Activated CD8-positive, alpha-beta T cell treated with anti-CD3 and anti-CD28 coated beads for 36 hours (primary cell): ENCODE results near the gene PDE1C. TPM values are rescaled to one million over a fixed set of nuclear protein-coding genes. Genes with fewer than 3 reads are reported as not detected.

Experiments used
- ATAC-seq: fragments of 200-7000 bp; cut with Tn5 transposase; one replicate; pipeline ENCODE4 v1.10.0; 2021; ENCODE audit warnings: mild to moderate bottlenecking, moderate library complexity
- CTCF ChIA-PET: fragments of 350-600 bp; sonication (Branson Sonifier 250); formaldehyde crosslinking; loops from one replicate; lab custom pipeline; 2021; ENCODE audit warnings: antibody characterized with exemption; lab: Charles Lee
- POLR2A ChIA-PET: fragments of 350-600 bp; sonication (Branson Sonifier 250); formaldehyde crosslinking; loops from one replicate; lab custom pipeline; 2021; ENCODE audit warnings: antibody characterized with exemption; lab: Charles Lee
- DNase-seq: peaks from one replicate; pipeline ENCODE4 v3.0.0-alpha.2; 2020
- H3K27ac Mint-ChIP-seq: one replicate; pipeline ENCODE4 v1.8.0; 2021; ENCODE audit warnings: mild to moderate bottlenecking, mixed read lengths
- H3K27me3 Mint-ChIP-seq: one replicate; pipeline ENCODE4 v1.8.0; 2021; ENCODE audit warnings: mixed read lengths
- H3K36me3 Mint-ChIP-seq: one replicate; pipeline ENCODE4 v1.8.0; 2021; ENCODE audit warnings: low read depth, mixed read lengths
- H3K4me1 Mint-ChIP-seq: one replicate; pipeline ENCODE4 v1.8.0; 2021; ENCODE audit warnings: low read depth, mixed read lengths
- H3K4me3 Mint-ChIP-seq: one replicate; pipeline ENCODE4 v1.8.0; 2021; ENCODE audit warnings: mild to moderate bottlenecking, moderate library complexity, mixed read lengths
- H3K9me3 Mint-ChIP-seq: one replicate; pipeline ENCODE4 v1.8.0; 2021; ENCODE audit warnings: mixed read lengths
- intact Hi-C: fragments of 100-400 bp; cut with micrococcal nuclease; formaldehyde crosslinking; loops from one replicate; pipeline ENCODE4 v1.10.0; 2022
- total RNA-seq, 2 experiments: library from RNA; stranded (reverse); gene quantifications; one replicate each; pipeline ENCODE4 v1.2.3, GENCODE V29; 2021
- TF ChIP-seq, protein P1 (sequence below): fragments of 200-600 bp; IDR thresholded peaks from one replicate; pipeline ENCODE4 v1.8.0; 2022; ENCODE audit warnings: antibody characterized with exemption, mild to moderate bottlenecking

PDE1C gene
- total RNA-seq, 2 experiments from 2014 or later = not detected

- Mint-ChIP-seq H3K36me3 (no peaks in the 10 kb centered on the region), H3K27me3 (no peaks in the 10 kb centered on the region), H3K9me3 (peaks cover 3% of the 10 kb centered on the region), H3K4me3 (no peak overlapping the region), H3K27ac (no peak overlapping the region), H3K4me1 (no peaks in the 10 kb centered on the region)
- intact Hi-C loops = no loop called here
- DNase-seq (no peak), ATAC-seq (no peak)
- CTCF ChIA-PET = no interaction called here
- TF ChIP-seq, protein P1, sequence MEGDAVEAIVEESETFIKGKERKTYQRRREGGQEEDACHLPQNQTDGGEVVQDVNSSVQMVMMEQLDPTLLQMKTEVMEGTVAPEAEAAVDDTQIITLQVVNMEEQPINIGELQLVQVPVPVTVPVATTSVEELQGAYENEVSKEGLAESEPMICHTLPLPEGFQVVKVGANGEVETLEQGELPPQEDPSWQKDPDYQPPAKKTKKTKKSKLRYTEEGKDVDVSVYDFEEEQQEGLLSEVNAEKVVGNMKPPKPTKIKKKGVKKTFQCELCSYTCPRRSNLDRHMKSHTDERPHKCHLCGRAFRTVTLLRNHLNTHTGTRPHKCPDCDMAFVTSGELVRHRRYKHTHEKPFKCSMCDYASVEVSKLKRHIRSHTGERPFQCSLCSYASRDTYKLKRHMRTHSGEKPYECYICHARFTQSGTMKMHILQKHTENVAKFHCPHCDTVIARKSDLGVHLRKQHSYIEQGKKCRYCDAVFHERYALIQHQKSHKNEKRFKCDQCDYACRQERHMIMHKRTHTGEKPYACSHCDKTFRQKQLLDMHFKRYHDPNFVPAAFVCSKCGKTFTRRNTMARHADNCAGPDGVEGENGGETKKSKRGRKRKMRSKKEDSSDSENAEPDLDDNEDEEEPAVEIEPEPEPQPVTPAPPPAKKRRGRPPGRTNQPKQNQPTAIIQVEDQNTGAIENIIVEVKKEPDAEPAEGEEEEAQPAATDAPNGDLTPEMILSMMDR = no peak
- POLR2A ChIA-PET = no interaction called here
Observed at GRCh38 chr7:31816810-31817209, 253.4 kb downstream of the PDE1C start.

DNA sequence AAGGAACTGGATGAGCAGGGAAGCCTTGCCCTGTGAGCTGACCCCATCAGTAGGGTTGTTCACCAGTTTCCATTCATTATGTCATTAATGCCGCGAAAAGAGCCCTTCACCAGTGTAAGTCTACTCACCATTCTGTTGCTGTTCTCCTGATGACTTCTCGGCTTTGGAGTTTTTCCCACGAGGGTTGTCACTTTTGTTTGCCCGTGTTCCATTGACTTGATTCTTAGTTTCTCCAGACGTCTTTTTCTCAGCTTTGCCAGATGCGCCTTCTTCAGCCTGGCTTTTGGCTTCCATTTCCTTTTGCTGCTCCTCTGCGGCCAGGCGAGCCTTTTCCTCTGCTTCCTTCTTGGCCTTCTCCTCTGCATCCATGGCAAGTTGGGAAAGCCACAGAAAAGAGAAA, 254.4 kb downstream of the PDE1C start:
- TF ChIP-seq, protein P1 = no peak
- Mint-ChIP-seq H3K4me3 (no peak overlapping the region), H3K4me1 (no peaks in the 10 kb centered on the region), H3K9me3 (peaks cover 6% of the 10 kb centered on the region), H3K36me3 (no peaks in the 10 kb centered on the region), H3K27ac (no peak overlapping the region), H3K27me3 (no peaks in the 10 kb centered on the region)
- ATAC-seq (no peak), DNase-seq (no peak)
- intact Hi-C loops = no loop called here
- POLR2A ChIA-PET = no interaction called here
- CTCF ChIA-PET = no interaction called here

DNA sequence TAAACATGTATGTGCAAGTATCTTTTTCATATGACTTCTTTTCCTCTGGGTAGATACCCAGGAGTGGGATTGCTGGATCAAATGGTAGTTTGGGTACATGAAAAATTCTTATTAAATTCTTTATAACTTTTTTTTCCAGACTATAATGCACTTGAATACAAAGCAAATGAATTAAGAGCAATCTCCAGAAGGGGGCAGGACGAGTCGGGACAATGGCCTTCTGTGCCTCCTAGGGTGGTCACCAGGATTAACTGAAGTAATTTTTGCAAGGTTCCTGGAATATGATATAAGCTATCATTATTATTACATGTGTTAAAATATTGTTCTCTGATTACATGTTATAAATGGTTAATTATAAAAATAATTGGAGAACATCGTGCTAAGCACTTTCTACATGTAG, 256.0 kb downstream of the PDE1C start:
- POLR2A ChIA-PET = no interaction called here
- no peaks in the 10 kb centered on the region for H3K4me1 Mint-ChIP-seq
- CTCF ChIA-PET = no interaction called here
- TF ChIP-seq, protein P1 = no peak
- DNase-seq (no peak), ATAC-seq (no peak)
- no peak overlapping the region for H3K4me3 Mint-ChIP-seq
- intact Hi-C loops = no loop called here
- no peaks in the 10 kb centered on the region for H3K27me3 Mint-ChIP-seq
- H3K27ac Mint-ChIP-seq = no peak overlapping the region
- H3K9me3 Mint-ChIP-seq = peaks cover 6% of the 10 kb centered on the region
- H3K36me3 Mint-ChIP-seq = no peaks in the 10 kb centered on the region

GRCh38 chr7:31811650-31812461, 258.4 kb downstream of the PDE1C start:
- Mint-ChIP-seq H3K4me3 (no peak overlapping the region), H3K4me1 (no peaks in the 10 kb centered on the region), H3K9me3 (peaks cover 3% of the 10 kb centered on the region), H3K27ac (no peak overlapping the region), H3K36me3 (no peaks in the 10 kb centered on the region), H3K27me3 (no peaks in the 10 kb centered on the region)
- DNase-seq (no peak), ATAC-seq (no peak)
- CTCF ChIA-PET = no interaction called here
- intact Hi-C loops = no loop called here
- POLR2A ChIA-PET = no interaction called here
- TF ChIP-seq, protein P1 = no peak

DNA sequence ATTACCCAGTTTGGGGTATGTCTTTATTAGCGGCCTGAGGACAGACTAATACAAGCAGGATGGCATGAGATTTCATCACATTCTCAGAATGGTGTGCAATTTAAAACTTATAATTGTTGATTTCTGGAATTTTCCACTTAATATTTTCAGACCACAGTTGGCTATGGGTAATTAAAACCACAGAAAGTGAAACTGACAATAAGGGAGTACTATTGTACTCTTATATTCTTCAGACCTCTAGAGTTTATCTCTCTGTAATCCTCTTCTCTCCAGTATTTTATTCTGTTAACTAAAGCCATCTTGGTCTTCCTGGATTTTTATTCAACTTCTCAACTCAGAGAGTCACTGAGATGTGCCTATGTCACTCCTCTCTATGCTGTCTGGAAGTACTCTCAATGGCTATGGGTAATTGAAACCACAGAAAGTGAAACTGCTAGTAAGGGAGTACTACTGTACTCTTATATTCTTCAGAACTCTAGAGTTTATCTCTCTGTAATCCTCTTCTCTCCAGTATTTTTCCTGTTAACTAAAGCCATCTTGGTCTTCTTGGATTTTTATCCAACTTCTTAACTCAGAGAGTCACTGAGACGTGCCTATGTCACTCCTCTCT, 264.9 kb downstream of the PDE1C start:
- H3K4me3 Mint-ChIP-seq = no peak overlapping the region
- DNase-seq (no peak), ATAC-seq (no peak)
- ChIA-PET CTCF (no interaction called here), POLR2A (no interaction called here)
- H3K27me3 Mint-ChIP-seq = no peaks in the 10 kb centered on the region
- intact Hi-C loops = no loop called here
- H3K9me3 Mint-ChIP-seq = peaks cover 2% of the 10 kb centered on the region
- no peaks in the 10 kb centered on the region for H3K4me1 Mint-ChIP-seq
- no peaks in the 10 kb centered on the region for H3K36me3 Mint-ChIP-seq
- TF ChIP-seq, protein P1 = no peak
- no peak overlapping the region for H3K27ac Mint-ChIP-seq
